Stimulated activated CD8-positive, alpha-beta memory T cell treated with anti-CD3 and anti-CD28 coated beads, Interleukin-12 subunit alpha, Interleukin-12 subunit beta, amount 100 ng/mL, for 1 hour (primary cell): ENCODE measurements around the gene CFAP221.

ENCODE experiments used
- DNase-seq: peaks from one replicate; pipeline ENCODE4 v3.0.0-alpha.2; 2020; ENCODE audit warnings: low read depth

CFAP221 gene

GRCh38 chr2:119700866-119701265 lies 156.6 kb downstream of the CFAP221 start:
- no peak for DNase-seq

- no peak for DNase-seq
Observed at GRCh38 chr2:119701352-119701751, 157.1 kb downstream of the CFAP221 start.

GRCh38 chr2:119702203-119702917 lies 158.1 kb downstream of the CFAP221 start:
- no peak for DNase-seq

GRCh38 chr2:119702918-119703401 lies 158.7 kb downstream of the CFAP221 start:
- DNase-seq, result peak; percentile 40

GRCh38 chr2:119703526-119703925 lies 159.3 kb downstream of the CFAP221 start:
- DNase-seq, result no peak

- no peak for DNase-seq
Observed at GRCh38 chr2:119704670-119705120, 160.4 kb downstream of the CFAP221 start.

GRCh38 chr2:119706221-119706620 lies 162.0 kb downstream of the CFAP221 start:
- DNase-seq, result no peak
